CD4-positive, alpha-beta T cell treated with Interferon alpha-2 for 1 hour (primary cell): Measurements from ENCODE around the gene RASSF1.
"Not testable (repeated sequence)": the region's sequence is repeated elsewhere in the genome, so short reads cannot be mapped to it uniquely, and the experiment has no call there.

Source experiments
- DNase-seq, 2 donors: peaks; one replicate each; pipeline ENCODE4 v3.0.0-alpha.2; 2020 to 2022

RASSF1 gene

GRCh38 chr3:50298836-50299637, 41.6 kb downstream of the RASSF1 start, which contains the start of the genes HYAL3 and NAA80:
TSS of gene HYAL3 (minus strand) at chr3:50299405. CDS start at chr3:50295602, 3,803 bp downstream.
TSS of gene NAA80 (minus strand) at chr3:50299405. CDS start at chr3:50297463, 1,942 bp downstream.
- DNase-seq, result peak; percentile 99 to 100

- DNase-seq, result peak in 1 of 2 donors; percentile 28
Measured at GRCh38 chr3:50297896-50298725, 42.5 kb downstream of the RASSF1 start.

DNA sequence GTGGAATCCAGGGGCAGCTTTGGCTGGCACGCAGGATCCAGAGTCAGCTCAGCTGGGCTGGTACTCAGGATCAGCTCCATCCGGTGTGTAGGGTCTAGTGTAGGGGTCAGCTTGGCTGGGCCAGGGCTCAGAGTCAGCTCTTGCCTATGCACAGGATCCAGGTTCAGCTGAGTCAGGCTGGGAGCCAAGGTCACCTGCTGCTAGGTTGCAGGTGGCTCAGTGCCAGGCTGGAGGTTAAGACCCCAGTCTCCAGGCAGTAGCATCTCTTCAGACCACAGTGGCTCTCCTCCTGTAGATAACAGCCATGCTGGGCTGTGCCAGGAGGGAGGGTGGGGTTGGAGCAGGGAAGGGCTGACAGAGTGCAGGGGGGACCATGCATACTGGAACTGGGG, 43.3 kb downstream of the RASSF1 start:
- no peak for DNase-seq

DNA sequence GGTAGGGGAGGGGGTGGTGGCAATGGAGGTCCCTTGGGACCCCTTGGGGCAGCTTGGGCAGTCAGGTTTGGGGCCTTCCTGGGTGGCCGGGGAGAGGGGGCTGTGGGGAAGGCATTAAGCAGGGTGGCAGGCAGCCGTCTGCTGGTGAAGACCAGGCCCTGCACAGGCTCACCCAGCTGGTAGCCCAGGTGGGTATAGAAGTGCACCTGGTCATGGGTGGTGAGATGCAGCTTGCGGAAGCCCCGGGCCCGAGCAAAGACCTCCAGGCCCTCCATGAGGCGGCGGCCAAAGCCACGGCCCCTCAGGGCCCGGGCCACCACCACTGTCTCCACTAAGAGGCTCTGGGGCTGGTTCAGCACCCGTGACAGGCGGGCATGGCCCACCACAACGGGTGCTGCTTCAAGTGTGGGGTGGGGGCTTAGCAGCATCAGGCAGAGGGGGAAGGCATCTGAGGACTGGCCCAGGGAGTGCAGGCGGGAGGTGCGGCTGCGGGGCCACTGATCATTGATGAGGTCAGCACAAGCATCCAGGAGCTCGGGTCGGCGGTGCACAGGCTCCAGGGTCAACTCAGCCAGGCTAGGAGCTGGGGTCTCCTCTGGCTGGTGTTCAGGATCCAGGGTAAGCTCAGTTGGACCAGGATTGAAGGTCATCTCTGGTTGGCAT, 43.8 kb downstream of the RASSF1 start:
- no peak for DNase-seq

GRCh38 chr3:50295553-50296431, 44.8 kb downstream of the RASSF1 start:
- DNase-seq, result no peak

DNA sequence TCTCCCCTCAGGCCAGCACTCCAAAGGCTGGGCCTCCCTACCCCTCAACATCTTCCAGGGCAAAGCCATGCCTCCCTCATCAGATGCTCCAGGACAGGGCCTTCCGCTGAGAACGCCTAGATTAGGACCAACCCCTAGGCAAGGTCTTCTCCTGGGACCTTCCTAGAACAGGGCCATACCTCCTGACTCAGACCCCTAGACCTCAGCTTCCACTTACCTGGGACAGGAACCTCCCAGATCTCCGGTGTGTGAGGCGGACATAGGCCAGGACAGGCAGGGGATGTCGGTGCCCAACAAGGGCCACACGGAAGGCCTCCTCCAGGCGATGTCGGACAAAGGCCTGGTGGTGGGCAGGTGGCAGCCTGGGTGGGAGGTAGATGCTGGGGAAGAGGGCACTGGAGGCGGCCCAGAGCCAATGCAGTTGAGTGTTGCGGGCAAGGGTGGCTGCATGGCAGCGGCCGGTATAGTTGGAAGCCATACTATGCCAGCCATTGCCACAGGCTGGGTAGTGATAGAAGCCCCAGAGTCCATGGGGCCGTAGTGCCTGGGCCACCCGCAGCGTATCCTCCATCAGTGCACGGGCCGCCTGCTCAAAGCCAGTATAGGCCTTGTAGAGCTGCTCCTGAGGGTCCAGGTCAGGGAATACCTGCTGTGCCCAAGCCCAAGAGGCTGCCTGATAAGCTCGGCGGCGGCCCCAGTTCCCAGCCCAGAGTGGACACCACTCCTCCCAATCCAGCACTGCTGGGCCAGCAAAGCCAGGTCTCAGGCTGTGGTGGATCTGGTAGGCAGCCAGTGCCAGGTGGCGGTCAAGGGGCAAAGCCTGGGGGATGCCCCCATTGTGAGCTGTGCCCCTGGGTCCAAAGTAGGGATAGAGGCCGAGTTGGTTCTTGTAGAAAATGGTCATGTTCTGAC, 45.9 kb downstream of the RASSF1 start:
- DNase-seq, result no peak

- DNase-seq, result no peak
Measured at GRCh38 chr3:50294089-50294488, 46.5 kb downstream of the RASSF1 start.

DNA sequence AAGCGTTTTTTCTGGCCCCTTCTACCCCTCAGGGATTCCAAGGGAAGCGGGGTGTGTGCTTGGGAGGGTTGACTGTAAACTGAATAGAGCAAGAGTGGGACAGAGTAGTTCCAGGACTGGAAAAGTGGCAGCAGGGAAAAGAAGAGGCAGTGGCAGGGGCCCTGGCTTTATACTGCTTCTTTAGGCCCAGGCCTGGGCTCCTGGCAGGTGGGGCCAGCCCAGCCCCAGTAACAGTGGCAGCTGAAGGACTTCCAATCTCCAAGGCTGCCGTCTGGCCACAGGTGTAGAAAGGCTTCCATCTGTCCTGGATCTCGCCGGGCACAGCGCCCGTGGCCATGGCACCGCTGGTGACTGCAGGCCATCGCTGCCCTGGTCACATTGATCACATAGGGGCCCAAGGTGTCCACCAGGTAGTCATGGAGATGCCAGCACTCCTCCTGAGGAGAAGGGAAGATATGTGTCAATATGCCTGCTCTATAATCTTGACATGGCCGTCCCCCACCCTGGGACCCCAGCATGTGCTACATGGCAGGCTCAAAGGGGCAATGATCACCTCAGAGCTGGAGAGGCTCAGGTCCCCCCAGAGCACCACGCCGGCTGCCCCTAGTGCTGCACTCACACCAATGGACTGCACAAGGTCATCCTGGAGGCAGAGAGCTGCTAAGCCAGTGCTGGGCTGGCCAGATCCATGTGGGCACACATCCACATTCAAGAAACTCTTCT, 47.4 kb downstream of the RASSF1 start:
- DNase-seq, result no peak

GRCh38 chr3:50292159-50293078, 48.2 kb downstream of the RASSF1 start, which contains the start of gene IFRD2:
TSS of gene IFRD2 (minus strand) at chr3:50292429. CDS start at chr3:50292274, 155 bp downstream.
- peak; percentile 96 to 97 for DNase-seq

- DNase-seq, result no peak
Measured at GRCh38 chr3:50290161-50290641, 50.4 kb downstream of the RASSF1 start.

- no peak for DNase-seq
Measured at GRCh38 chr3:50289130-50289529, 51.5 kb downstream of the RASSF1 start.

- DNase-seq, result no peak
Measured at GRCh38 chr3:50288387-50289007, 52.1 kb downstream of the RASSF1 start.

DNA sequence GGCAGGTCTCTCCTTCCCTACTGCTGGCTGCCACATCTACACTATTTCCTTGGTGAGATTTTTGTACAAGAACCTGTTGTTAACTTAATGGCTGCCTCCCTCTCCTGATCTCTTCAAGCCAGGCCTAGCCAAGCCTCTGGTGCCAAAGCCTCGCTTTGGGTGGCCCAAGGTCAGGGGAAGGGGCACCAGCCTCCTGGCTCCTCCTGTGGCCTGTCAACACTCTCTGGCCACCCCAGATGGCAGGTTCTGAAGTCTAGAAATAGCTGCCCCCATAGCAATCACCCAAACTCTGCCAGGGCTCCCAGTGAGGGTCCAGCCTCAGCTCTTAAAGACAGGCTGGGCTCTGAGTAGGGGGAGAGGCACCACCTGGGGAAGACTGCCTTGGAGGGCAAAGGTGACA, 53.4 kb downstream of the RASSF1 start:
- DNase-seq, result no peak

DNA sequence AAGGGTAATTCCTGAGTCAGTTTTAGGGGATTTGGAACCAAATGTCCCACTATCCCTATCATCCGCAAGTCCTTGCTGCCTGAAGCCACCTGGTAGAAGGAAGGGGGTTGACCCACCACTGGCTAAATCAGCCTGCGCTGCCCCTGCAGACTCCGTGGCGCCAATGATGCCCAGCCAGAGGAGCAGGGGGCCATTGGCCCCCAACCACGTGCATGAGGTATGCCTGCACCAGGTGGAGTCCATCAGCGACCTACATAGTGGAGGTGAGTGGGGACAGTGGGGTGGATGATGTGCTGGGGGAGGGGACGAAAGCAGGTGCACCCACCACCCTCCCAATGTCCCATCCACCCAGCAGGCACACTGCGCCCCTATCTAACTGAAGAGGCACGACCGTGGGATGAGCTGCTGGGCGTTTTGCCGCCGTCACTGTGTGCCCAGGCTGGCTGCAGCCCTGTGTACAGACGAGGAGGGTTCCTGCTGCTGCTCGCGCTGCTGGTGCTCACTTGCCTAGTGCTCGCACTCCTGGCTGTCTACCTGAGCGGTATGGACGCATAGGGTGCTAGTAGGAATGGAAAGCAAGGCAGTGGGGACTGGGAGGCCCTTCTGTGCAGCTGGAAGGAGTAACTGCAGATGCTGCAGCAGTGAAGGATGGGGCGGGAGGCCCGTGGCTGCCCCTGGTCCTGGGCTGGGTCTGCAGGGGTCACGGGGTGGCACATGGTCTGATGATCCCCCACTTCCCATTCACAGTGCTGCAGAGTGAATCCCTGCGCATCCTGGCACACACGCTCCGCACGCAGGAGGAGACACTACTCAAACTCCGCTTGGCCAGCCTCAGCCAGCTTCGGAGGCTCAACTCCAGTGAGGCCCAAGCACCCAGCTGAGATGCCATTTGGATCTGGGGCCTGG, 54.1 kb downstream of the RASSF1 start:
- no peak for DNase-seq

DNA sequence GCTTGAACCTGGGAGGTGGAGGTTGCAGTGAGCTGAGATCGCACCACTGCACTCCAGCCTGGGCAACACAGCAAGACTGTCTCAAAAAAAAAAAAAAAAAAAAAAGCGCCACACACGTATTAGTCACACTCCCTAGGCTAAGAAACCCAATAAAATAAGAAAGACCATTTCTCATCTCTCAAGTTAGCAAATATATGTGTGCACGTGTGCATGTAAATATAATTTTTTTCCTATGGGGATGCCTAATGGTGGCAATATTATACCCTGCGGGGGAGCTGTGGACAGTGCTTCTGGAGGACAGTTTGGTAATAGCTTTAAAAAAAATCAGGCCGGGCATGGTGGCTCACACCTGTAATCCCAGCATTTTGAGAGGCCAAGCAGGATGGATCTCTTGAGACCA, 56.5 kb downstream of the RASSF1 start:
- DNase-seq, result not testable (repeated sequence)
